GM12878 (cell line): ENCODE results near the gene SESN3. TPM values are rescaled to one million over a fixed set of nuclear protein-coding genes. Genes with fewer than 3 reads are reported as not detected.

Source experiments
- EP300 ChIP-seq, 2 experiments: fragments of 150-350 bp in 1 of 2; IDR thresholded peaks; 2 replicates each; pipeline ENCODE4 v1.6.1; 2011 to 2012; ENCODE audit warnings: low read depth in 2 of 2, low read length in 2 of 2, borderline replicate concordance in 1 of 2, improper control_type of control experiment in 1 of 2, inconsistent platforms in 1 of 2; ENCODE audit not compliant: control insufficient read depth in 1 of 2
- GABPA ChIP-seq: IDR thresholded peaks from 2 replicates; pipeline ENCODE4 v1.6.1; 2014; ENCODE audit warnings: antibody characterized with exemption, low read depth, mild to moderate bottlenecking, inconsistent platforms
- HDAC2 ChIP-seq: fragments of 200-600 bp; sonication (generic); IDR thresholded peaks from 2 replicates; pipeline ENCODE4 v1.6.1; 2017
- IRF5 ChIP-seq: fragments of 450-650 bp; IDR thresholded peaks from 2 replicates; pipeline ENCODE4 v1.6.1; 2017; ENCODE audit warnings: borderline replicate concordance
- KAT2A ChIP-seq: conservative IDR thresholded peaks from 2 replicates; pipeline ENCODE4 v1.6.1; 2011; ENCODE audit warnings: low read depth, low read length; ENCODE audit not compliant: control insufficient read depth
- KLF5 ChIP-seq: fragments of 450-650 bp; IDR thresholded peaks from 2 replicates; pipeline ENCODE4 v1.6.1; 2014; ENCODE audit warnings: mild to moderate bottlenecking; ENCODE audit not compliant: partially characterized antibody
- MAX ChIP-seq: IDR thresholded peaks from 2 replicates; pipeline ENCODE4 v1.6.1; 2012; ENCODE audit warnings: low read depth, low read length, improper control_type of control experiment
- MLLT1 ChIP-seq: fragments of 450-650 bp; IDR thresholded peaks from 2 replicates; pipeline ENCODE4 v1.6.1; 2016; ENCODE audit warnings: mild to moderate bottlenecking
- NKRF ChIP-seq: fragments of 450-650 bp; conservative IDR thresholded peaks from 2 replicates; pipeline ENCODE4 v1.6.1; 2017; ENCODE audit warnings: mild to moderate bottlenecking, moderate library complexity
- RAD21 ChIP-seq: IDR thresholded peaks from 2 replicates; pipeline ENCODE4 v1.6.1; 2011; ENCODE audit warnings: mild to moderate bottlenecking, low read depth, low read length, moderate library complexity; ENCODE audit not compliant: insufficient read depth
- RAD51 ChIP-seq: fragments of 450-650 bp; IDR thresholded peaks from 2 replicates; pipeline ENCODE4 v1.6.1; 2016; ENCODE audit warnings: moderate library complexity, mild to moderate bottlenecking, inconsistent platforms
- RB1 ChIP-seq: fragments of 450-650 bp; formaldehyde crosslinking; IDR thresholded peaks from 2 replicates; pipeline ENCODE4 v1.6.1; 2017; ENCODE audit warnings: mild to moderate bottlenecking, borderline replicate concordance
- RELA ChIP-seq: fragments of 450-650 bp; IDR thresholded peaks from 2 replicates; pipeline ENCODE4 v1.8.0; 2014; ENCODE audit warnings: borderline replicate concordance; ENCODE audit not compliant: partially characterized antibody
- SMC3 ChIP-seq: IDR thresholded peaks from 2 replicates; pipeline ENCODE4 v1.6.1; 2011; ENCODE audit warnings: low read length, improper control_type of control experiment, borderline replicate concordance
- SREBF2 ChIP-seq: IDR thresholded peaks from 2 replicates; pipeline ENCODE4 v1.6.1; 2012; ENCODE audit warnings: mild to moderate bottlenecking, low read length
- SRF ChIP-seq, 2 experiments: IDR thresholded peaks; 2 replicates each; pipeline ENCODE4 v1.6.1; 2011; ENCODE audit warnings: low read depth in 2 of 2, low read length in 2 of 2, mild to moderate bottlenecking in 1 of 2, moderate library complexity in 1 of 2
- TCF12 ChIP-seq: IDR thresholded peaks from 2 replicates; pipeline ENCODE4 v1.6.1; 2011; ENCODE audit warnings: low read depth, mild to moderate bottlenecking, low read length
- ZBTB4 ChIP-seq: fragments of 450-650 bp; formaldehyde crosslinking; IDR thresholded peaks from 2 replicates; pipeline ENCODE4 v1.4.0; 2022; ENCODE audit warnings: mild to moderate bottlenecking, moderate library complexity
- ZNF24 ChIP-seq: fragments of 450-650 bp; IDR thresholded peaks from 2 replicates; pipeline ENCODE4 v1.6.1; 2017; ENCODE audit warnings: antibody characterized with exemption, mild to moderate bottlenecking
- ZNF622 ChIP-seq: fragments of 450-650 bp; IDR thresholded peaks from 2 replicates; pipeline ENCODE4 v1.6.1; 2017; ENCODE audit warnings: mild to moderate bottlenecking, inconsistent platforms
- ZSCAN29 ChIP-seq: fragments of 450-650 bp; IDR thresholded peaks from 2 replicates; pipeline ENCODE4 v1.6.1; 2017; ENCODE audit warnings: mild to moderate bottlenecking, moderate library complexity
- ZZZ3 ChIP-seq: IDR thresholded peaks from 2 replicates; pipeline ENCODE4 v1.6.1; 2011; ENCODE audit warnings: low read depth; ENCODE audit not compliant: control insufficient read depth, insufficient read length
- polyA plus RNA-seq, 11 experiments: library from polyadenylated mRNA; depleted of rRNA in 4 of 11; unstranded in 6 of 11; stranded (reverse) in 5 of 11; fragments of >200 nt; fragmentation: Nextera tagmentation in 4 of 11; fragmentation: Illumina TruSeq in 1 of 11; extraction: Ambion mirVana in 4 of 11; extraction: Trizol in 1 of 11; gene quantifications; 1 replicate in 1 of 11; 2 replicates in 10 of 11; pipeline versions ENCODE4 v1.2.1 to v1.2.3, GENCODE V29; 2011 to 2016; ENCODE audit warnings: inconsistent platforms in 2 of 11, missing spikeins in 2 of 11, low read depth in 1 of 11
- total RNA-seq, 4 experiments: library from RNA; depleted of rRNA in 3 of 4; stranded (reverse); fragments of >200 nt in 3 of 4; fragmentation: Illumina TruSeq in 1 of 4; extraction: Trizol in 1 of 4; gene quantifications; 2 replicates each; pipeline versions ENCODE4 v1.2.1 to v1.2.3, GENCODE V29; 2013 to 2021

SESN3 gene
- total and polyA plus RNA-seq, 10 of the 15 experiments (the other 5 are each of a cell fraction or from before 2014, with no cell fraction given), result 0.64 to 6.7 (median 3.0) TPM

- TF ChIP-seq NKRF (0 out of 2 replicates have a peak, but pooled peaks have one; percentile 34), ZSCAN29 (no peak), MAX (no peak), IRF5 (no peak), SRF (IDR thresholded peaks at IDR 0.05; ENCODE audit: low read depth in 2 of 2, low read length in 2 of 2) (peak in 1 of 2 experiments; percentile 39; a peak in 1 of 4 replicates), TCF12 (no peak), RELA (no peak), SMC3 (0 out of 2 replicates have a peak, but pooled peaks have one; percentile 3), ZNF24 (no peak), KLF5 (no peak), RB1 (no peak), HDAC2 (no peak), ZBTB4 (CRISPR knock-in tag) (no peak), SREBF2 (no peak), RAD51 (no peak), EP300 (IDR thresholded peaks at IDR 0.05; ENCODE audit: borderline replicate concordance in 1 of 2, control insufficient read depth in 1 of 2, low read depth in 2 of 2, low read length in 2 of 2) (peak in 1 of 2 experiments; percentile 73; a peak in 1 of 4 replicates), GABPA (no peak), ZZZ3 (no peak), MLLT1 (peak; percentile 84), RAD21 (no peak), ZNF622 (no peak), KAT2A (no peak)
Measured at GRCh38 chr11:95248666-95249467, 17.9 kb upstream of the SESN3 start (continued).
